Activated CD4-positive, alpha-beta T cell treated with anti-CD3 and anti-CD28 coated beads, Interleukin-2, amount 10 ng/mL, durations not matched to agents 24 days and 14 days (primary cell): Measurements from ENCODE around the gene MARK2. TPM values are rescaled to one million over a fixed set of nuclear protein-coding genes. Genes with fewer than 3 reads are reported as not detected.
A peak's percentile ranks its signal among the peaks of the same experiment; 100 is the strongest.

Experiments
- DNase-seq: peaks from one replicate; pipeline ENCODE4 v3.0.0; 2022
- H3K27ac Mint-ChIP-seq: one replicate; pipeline ENCODE4 v1.8.0; 2022; ENCODE audit warnings: mild to moderate bottlenecking, mixed read lengths
- H3K27me3 Mint-ChIP-seq: one replicate; pipeline ENCODE4 v1.8.0; 2022; ENCODE audit warnings: mixed read lengths
- H3K36me3 Mint-ChIP-seq: one replicate; pipeline ENCODE4 v1.8.0; 2022; ENCODE audit warnings: low read depth, mild to moderate bottlenecking, mixed read lengths
- H3K4me1 Mint-ChIP-seq: one replicate; pipeline ENCODE4 v1.8.0; 2021; ENCODE audit warnings: mixed read lengths
- H3K4me3 Mint-ChIP-seq: one replicate; pipeline ENCODE4 v1.8.0; 2022; ENCODE audit warnings: mild to moderate bottlenecking, moderate library complexity, mixed read lengths
- H3K9me3 Mint-ChIP-seq: one replicate; pipeline ENCODE4 v1.8.0; 2021; ENCODE audit warnings: mixed read lengths
- intact Hi-C: fragments of 100-400 bp; cut with micrococcal nuclease; formaldehyde crosslinking; loops from one replicate; pipeline ENCODE4 v1.15.1; 2023
- total RNA-seq: library from RNA; stranded (reverse); gene quantifications from 2 replicates; pipeline ENCODE4 v1.2.3, GENCODE V29; 2022

The MARK2 gene
- total RNA-seq, 1 donor from 2014 or later, result 34.2 TPM

- no peaks in the 10 kb centered on the region for H3K36me3 Mint-ChIP-seq
Observed at GRCh38 chr11:63931876-63932275, 93.0 kb downstream of the MARK2 start.

DNA sequence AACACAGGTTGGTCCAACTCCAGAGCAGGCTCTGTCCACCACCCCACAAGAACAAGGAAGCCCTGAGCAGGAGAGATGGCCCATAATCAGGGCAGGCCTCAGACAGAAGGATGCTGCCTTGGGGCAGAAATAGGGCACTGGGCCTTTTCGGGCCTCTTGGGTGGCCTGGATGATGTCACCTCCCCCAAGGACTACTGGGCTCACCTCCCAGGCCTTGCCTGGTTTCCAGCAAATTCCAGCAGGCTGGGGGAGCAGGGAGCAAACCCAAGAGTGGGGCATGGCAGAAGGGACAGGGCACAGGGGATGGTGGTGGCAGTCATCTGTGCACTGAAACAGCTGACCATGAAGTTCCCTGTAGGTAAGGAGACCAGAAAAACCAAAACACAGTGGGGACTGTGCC is 94.5 kb downstream of the MARK2 start:
- DNase-seq, result no peak
- no peaks in the 10 kb centered on the region for H3K36me3 Mint-ChIP-seq
- no peak overlapping the region for H3K27ac Mint-ChIP-seq
- peaks cover 5% of the 10 kb centered on the region for H3K4me1 Mint-ChIP-seq
- no peaks in the 10 kb centered on the region for H3K9me3 Mint-ChIP-seq
- intact Hi-C loops, result no loop called here
- peaks cover 5% of the 10 kb centered on the region for H3K27me3 Mint-ChIP-seq
- H3K4me3 Mint-ChIP-seq, result no peak overlapping the region

More at GRCh38 chr11:63931876-63932275, 93.0 kb downstream of the MARK2 start:
- DNase-seq, result no peak
- Mint-ChIP-seq H3K9me3 (no peaks in the 10 kb centered on the region), H3K27me3 (peaks cover 11% of the 10 kb centered on the region), H3K4me3 (no peak overlapping the region), H3K4me1 (no peaks in the 10 kb centered on the region), H3K27ac (no peak overlapping the region)
- intact Hi-C loops, result no loop called here

- H3K4me1 Mint-ChIP-seq, result peaks cover 17% of the 10 kb centered on the region
- H3K27me3 Mint-ChIP-seq, result no peaks in the 10 kb centered on the region
- no peaks in the 10 kb centered on the region for H3K9me3 Mint-ChIP-seq
- peak; percentile 74 for DNase-seq
- H3K36me3 Mint-ChIP-seq, result peaks cover 8% of the 10 kb centered on the region
- peak overlapping the region; percentile 74 for H3K27ac Mint-ChIP-seq
- intact Hi-C loops, result loop anchor here (1.0 to 2.0 kb wide), 4 partner anchors 37 to 169 kb away; partner anchors contain the start of genes COX8A, OTUB1 and ZFTA
- peak overlapping the region; percentile 87 for H3K4me3 Mint-ChIP-seq
Observed at GRCh38 chr11:63937713-63938478, 99.0 kb downstream of the MARK2 start.

DNA sequence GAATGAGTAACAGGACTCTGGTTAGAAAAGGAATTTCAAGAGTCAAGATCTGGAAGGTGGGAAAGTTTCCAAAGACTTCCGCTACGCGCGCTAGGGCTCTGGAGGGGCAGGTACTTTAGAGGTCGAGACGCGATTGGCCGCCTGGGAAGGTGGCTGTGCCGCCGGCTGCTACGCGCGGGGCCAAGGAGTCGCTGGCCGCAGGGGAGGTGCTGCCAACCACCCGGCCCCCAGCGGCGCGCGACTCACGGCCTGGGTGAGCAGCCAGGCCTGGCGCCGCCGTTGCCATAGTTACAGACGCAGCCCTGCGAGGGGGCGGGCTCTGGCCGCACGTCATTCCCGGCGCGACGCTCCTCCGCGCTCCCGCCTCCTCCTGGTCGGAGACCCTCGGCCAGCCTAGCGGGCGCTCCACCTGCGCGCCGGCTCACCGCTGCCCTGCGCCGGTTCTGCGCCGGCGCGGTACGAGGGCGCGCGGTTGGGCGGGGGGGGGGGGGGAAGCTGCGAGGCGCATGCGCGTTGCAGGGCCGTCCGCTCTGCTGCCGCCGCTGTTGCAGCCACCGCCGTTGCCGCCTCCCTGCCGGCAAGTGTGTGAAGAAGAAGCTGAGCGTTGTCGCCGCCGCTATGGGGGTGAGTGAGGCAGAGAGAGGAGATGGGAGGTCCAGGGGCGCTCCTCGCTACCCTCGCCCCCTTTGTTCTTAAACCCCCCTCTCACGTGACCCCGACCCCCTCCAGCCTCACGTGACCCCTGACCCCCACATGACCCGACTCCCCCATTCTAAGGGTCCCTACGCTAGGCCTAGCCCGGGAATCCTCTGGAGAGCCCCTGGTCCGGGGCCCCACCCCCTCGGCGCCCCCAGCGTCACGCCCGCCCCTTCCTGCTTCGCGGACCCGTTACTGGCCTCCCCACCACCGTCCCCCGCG is 99.8 kb downstream of the MARK2 start, which contains the start of gene NAA40:
NAA40 (plus strand) TSS at position 524 of the 918 bp plus-strand sequence; CDS start at position 619, 95 bp downstream.
- Mint-ChIP-seq H3K27me3 (no peaks in the 10 kb centered on the region), H3K4me3 (peak within 1 kb of the TSS; percentile 87), H3K4me1 (peaks cover 17% of the 10 kb centered on the region), H3K27ac (peak within 1 kb of the TSS; percentile 80), H3K36me3 (peaks cover 8% of the 10 kb centered on the region), H3K9me3 (no peaks in the 10 kb centered on the region)
- DNase-seq, result peak; percentile 97
- intact Hi-C loops, result loop anchor here (1.0 to 2.0 kb wide), 4 partner anchors 36 to 170 kb away; partner anchors contain the start of genes COX8A, OTUB1 and ZFTA

DNA sequence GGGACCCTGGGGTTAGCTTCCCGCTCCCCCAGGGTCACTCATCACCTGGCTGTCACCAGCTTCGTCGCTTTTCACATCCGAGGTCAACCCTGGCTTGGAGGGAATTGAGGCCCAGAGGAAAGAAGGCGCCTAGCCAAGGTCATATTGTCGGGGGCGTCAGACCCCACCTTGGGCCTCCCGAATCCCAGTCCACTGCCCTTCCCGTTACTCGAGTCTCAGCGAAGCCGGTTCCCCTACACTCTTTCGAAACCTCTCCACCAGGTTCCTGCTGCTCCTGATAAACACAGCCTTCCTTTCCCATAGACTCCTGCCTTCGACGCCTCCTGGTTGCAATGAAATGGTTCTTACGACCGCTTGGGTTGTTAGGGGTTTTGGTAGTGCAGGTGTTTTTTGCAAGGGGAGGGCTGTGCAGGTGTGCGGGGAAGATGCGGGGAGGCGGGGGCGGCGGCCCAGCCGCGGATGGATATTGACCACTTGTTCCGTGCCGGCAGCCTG is 100.5 kb downstream of the MARK2 start:
- Mint-ChIP-seq H3K4me1 (peaks cover 17% of the 10 kb centered on the region), H3K27me3 (no peaks in the 10 kb centered on the region), H3K4me3 (peak overlapping the region; percentile 87), H3K36me3 (peaks cover 8% of the 10 kb centered on the region), H3K27ac (peak overlapping the region; percentile 80), H3K9me3 (no peaks in the 10 kb centered on the region)
- intact Hi-C loops, result loop anchor here (2.0 kb wide), 3 partner anchors 35 to 171 kb away; partner anchors contain the start of genes COX8A, OTUB1 and ZFTA
- no peak for DNase-seq

DNA sequence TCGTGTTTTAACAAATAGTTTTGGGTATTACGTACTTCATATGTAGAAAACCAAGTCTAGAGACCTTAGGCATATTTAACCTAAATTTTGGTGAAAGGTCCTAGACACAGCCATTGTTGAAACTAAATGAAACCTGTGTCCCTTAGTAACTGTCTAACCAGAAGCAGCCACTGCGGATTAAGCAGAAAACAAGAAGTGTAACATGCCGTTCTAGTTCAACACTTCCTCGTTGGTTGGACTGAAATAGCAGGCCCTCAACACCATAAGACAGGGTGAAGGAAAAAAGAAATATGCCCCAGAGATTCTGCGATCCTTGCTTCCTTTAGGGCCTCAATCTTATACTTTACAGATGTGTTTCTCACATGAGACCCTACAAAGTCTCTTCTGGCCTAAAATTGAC is 101.9 kb downstream of the MARK2 start:
- H3K4me3 Mint-ChIP-seq, result peak overlapping the region; percentile 87
- intact Hi-C loops, result no loop called here
- H3K27me3 Mint-ChIP-seq, result no peaks in the 10 kb centered on the region
- H3K27ac Mint-ChIP-seq, result no peak overlapping the region
- peaks cover 8% of the 10 kb centered on the region for H3K36me3 Mint-ChIP-seq
- DNase-seq, result no peak
- peaks cover 17% of the 10 kb centered on the region for H3K4me1 Mint-ChIP-seq
- no peaks in the 10 kb centered on the region for H3K9me3 Mint-ChIP-seq

GRCh38 chr11:63941901-63942300 is 103.0 kb downstream of the MARK2 start:
- intact Hi-C loops, result no loop called here
- DNase-seq, result no peak
- peaks cover 17% of the 10 kb centered on the region for H3K4me1 Mint-ChIP-seq
- H3K27ac Mint-ChIP-seq, result no peak overlapping the region
- peaks cover 10% of the 10 kb centered on the region for H3K36me3 Mint-ChIP-seq
- no peaks in the 10 kb centered on the region for H3K27me3 Mint-ChIP-seq
- H3K4me3 Mint-ChIP-seq, result no peak overlapping the region
- H3K9me3 Mint-ChIP-seq, result no peaks in the 10 kb centered on the region

GRCh38 chr11:63942803-63943202 is 103.9 kb downstream of the MARK2 start:
- peaks cover 11% of the 10 kb centered on the region for H3K36me3 Mint-ChIP-seq
- H3K27me3 Mint-ChIP-seq, result no peaks in the 10 kb centered on the region
- no peaks in the 10 kb centered on the region for H3K9me3 Mint-ChIP-seq
- intact Hi-C loops, result no loop called here
- H3K4me3 Mint-ChIP-seq, result no peak overlapping the region
- DNase-seq, result no peak
- H3K27ac Mint-ChIP-seq, result no peak overlapping the region
- peaks cover 16% of the 10 kb centered on the region for H3K4me1 Mint-ChIP-seq

DNA sequence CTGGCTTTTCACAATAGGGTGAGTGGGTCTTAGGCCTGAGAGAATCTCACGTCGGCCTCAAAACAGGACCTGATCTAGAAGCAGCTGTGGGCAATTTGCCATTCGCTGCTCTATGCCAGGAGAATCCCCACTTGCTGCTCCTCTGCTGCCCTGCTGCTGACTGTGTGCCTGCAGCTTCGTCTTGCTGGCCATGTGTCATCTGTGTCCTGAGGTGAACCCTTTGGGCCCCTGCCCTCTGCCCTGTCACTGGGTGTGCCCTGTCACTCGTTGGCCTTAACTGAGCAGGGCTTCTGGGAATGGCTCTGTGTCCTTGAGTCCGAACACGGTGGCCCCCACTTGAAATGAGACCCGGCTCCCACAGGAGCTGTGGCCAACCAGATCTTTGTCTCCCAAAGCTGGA is 106.1 kb downstream of the MARK2 start:
- Mint-ChIP-seq H3K4me1 (peaks cover 8% of the 10 kb centered on the region), H3K4me3 (no peak overlapping the region), H3K9me3 (no peaks in the 10 kb centered on the region), H3K36me3 (peaks cover 12% of the 10 kb centered on the region), H3K27ac (no peak overlapping the region), H3K27me3 (no peaks in the 10 kb centered on the region)
- intact Hi-C loops, result no loop called here
- DNase-seq, result no peak

GRCh38 chr11:63945477-63946163 is 106.7 kb downstream of the MARK2 start:
- peak; percentile 84 for DNase-seq
- H3K27ac Mint-ChIP-seq, result no peak overlapping the region
- peaks cover 12% of the 10 kb centered on the region for H3K36me3 Mint-ChIP-seq
- no peaks in the 10 kb centered on the region for H3K27me3 Mint-ChIP-seq
- peaks cover 4% of the 10 kb centered on the region for H3K4me1 Mint-ChIP-seq
- intact Hi-C loops, result loop anchor here (1.0 kb wide), 1 partner anchor 108 kb away; no protein-coding TSS in a partner anchor
- H3K9me3 Mint-ChIP-seq, result no peaks in the 10 kb centered on the region
- no peak overlapping the region for H3K4me3 Mint-ChIP-seq

DNA sequence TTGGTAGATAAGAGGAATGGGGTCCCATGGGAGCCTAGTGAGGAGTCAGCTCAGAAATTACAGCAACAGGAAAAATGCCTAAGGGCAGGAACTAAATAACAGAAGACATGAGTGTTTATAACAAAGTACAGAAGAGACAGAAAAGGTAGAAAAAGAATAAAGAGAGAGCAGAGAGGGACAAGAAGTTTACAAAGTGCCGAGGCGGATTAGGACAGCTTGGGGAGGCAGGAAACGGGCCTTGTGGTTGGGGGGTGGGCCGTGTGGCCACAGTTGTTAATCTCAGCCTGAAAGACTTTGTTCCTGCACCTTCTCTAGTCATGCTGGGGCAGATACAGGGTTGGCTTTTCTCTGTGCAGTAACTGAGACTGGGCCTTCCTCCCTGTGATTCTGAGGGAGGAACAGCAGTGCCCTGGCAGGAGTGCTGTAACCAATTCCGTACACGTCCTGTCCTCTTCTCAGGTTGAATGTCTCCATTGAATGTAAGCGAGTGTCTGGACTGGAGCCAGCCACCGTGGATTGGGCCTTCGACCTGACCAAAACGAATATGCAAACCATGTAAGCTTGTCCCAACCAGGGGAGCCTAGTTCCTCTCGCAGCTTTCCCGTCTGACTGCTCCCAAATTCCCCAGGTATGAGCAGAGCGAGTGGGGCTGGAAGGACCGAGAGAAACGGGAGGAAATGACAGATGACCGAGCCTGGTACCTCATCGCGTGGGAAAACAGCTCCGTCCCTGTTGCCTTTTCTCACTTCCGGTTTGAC is 113.0 kb downstream of the MARK2 start:
- H3K36me3 Mint-ChIP-seq, result peaks cover 37% of the 10 kb centered on the region
- peak overlapping the region; percentile 59 for H3K4me3 Mint-ChIP-seq
- intact Hi-C loops, result no loop called here
- H3K27me3 Mint-ChIP-seq, result no peaks in the 10 kb centered on the region
- peaks cover 20% of the 10 kb centered on the region for H3K4me1 Mint-ChIP-seq
- peak overlapping the region; percentile 31 for H3K27ac Mint-ChIP-seq
- peak; percentile 85 for DNase-seq
- no peaks in the 10 kb centered on the region for H3K9me3 Mint-ChIP-seq

DNA sequence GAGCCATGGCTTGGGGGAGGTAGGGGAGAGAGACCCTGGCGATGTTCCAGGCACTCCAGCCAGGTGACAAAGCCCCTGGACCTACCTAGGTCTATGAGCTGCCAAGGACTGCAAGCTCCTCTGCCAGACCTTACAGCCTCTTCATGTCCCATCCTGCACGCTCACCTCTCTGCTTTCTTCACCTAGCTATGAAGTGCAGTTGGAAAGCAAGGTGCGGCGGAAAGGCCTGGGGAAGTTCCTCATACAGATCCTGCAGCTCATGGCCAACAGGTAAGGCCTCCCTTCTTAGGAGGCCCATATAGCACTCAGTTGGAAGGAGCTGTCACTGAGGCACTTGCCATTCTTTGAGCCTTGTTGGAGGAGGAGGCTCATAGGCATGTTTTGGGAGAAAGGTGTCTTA is 113.7 kb downstream of the MARK2 start:
- H3K4me3 Mint-ChIP-seq, result peak overlapping the region; percentile 59
- intact Hi-C loops, result no loop called here
- peak overlapping the region; percentile 31 for H3K27ac Mint-ChIP-seq
- peaks cover 20% of the 10 kb centered on the region for H3K4me1 Mint-ChIP-seq
- H3K36me3 Mint-ChIP-seq, result peaks cover 37% of the 10 kb centered on the region
- no peaks in the 10 kb centered on the region for H3K27me3 Mint-ChIP-seq
- no peak for DNase-seq
- no peaks in the 10 kb centered on the region for H3K9me3 Mint-ChIP-seq
